Eye (tissue), 1 donor: ENCODE results near the gene HERC5.

ENCODE experiments used
- DNase-seq: peaks from one replicate; pipeline ENCODE4 v3.0.0-alpha.2; 2015

Gene HERC5

GRCh38 chr4:88448889-88449288, 8.0 kb upstream of the HERC5 start:
- no peak for DNase-seq

- DNase-seq: no peak
Measured at GRCh38 chr4:88449290-88449689, 7.6 kb upstream of the HERC5 start.

DNA sequence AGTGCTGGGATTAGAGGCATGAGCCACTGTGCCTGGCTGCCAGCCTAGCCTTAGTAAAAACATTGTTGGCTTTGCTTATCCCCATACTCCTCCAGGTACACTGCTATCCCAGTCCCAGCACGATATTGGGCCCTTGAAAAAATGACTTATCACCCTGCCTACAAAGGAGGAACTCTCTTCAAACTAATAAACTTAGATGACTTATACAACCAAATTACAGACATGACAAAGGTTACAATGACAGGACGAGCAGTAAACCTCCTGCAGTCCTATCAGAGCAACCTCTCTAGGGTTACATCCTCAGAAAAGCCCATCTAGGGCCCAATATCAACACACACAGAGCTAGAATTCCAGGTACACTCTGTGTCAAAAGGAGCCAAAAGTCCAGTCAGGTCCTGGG, 5.7 kb upstream of the HERC5 start:
- no peak for DNase-seq

GRCh38 chr4:88452912-88453311, 4.0 kb upstream of the HERC5 start:
- DNase-seq: no peak

GRCh38 chr4:88457307-88458103, 586 bp downstream of the HERC5 start:
- DNase-seq: peak; percentile 40

DNA sequence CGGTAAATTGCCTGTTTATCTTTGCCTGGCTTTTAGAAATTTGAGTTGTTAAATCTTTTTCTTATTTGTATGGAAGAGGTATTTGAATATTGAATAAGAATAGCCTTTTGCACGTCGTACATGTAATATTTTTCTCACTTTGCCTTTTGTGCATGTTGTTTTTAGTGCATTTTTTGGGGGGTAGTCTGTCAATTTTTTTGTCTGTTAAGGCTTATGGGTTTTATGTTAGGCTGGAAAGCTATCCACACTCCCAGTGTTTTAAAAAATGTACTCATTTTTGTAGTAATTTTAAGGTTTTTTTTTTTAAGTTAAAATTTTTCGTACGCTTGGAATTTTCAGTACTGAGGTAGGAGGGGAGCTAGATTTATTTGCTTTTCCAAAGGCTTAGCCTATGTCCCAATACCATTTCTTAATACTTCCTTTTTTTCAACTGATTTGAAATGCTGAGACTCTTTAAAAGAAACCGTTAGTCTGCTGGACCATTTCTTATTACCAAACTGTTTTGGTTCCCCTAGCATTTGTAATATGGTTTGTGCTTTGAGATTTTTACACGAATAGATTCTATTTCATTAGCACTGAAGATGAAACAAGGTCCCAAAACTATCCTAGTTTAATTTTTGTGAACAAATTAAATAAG, 1.3 kb downstream of the HERC5 start:
- peak; percentile 16 for DNase-seq

DNA sequence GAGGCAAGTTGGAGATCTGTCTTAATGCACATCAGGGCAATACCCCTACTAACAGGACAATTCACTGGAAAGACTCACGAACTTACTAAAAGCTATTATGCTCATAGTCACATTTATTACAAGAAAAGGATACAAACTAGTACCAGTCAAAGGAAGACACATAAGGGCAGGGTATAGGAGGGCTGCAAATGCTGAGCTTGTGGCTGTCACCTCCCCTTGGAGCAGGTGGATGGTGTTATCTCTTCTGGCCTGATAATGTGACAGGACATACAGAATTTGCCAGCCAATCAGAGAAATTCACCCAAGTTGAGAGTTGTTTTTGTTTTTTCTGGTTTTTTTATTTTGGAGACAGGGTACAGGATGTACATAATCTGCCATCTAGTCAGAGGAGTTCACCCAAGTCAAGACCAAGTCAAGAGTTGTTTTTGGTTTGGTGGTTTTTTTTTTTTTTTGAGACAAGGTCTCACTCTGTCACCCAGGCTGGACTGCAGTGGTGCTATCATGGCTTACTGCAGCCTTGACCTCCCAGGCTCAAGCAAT, 8.8 kb downstream of the HERC5 start:
- no peak for DNase-seq

GRCh38 chr4:88467392-88467791, 10.5 kb downstream of the HERC5 start:
- no peak for DNase-seq

- DNase-seq: no peak
Measured at GRCh38 chr4:88477229-88477860, 20.4 kb downstream of the HERC5 start.

- no peak for DNase-seq
Measured at GRCh38 chr4:88478247-88478646, 21.3 kb downstream of the HERC5 start.

- no peak for DNase-seq
Measured at GRCh38 chr4:88481537-88481936, 24.6 kb downstream of the HERC5 start.

DNA sequence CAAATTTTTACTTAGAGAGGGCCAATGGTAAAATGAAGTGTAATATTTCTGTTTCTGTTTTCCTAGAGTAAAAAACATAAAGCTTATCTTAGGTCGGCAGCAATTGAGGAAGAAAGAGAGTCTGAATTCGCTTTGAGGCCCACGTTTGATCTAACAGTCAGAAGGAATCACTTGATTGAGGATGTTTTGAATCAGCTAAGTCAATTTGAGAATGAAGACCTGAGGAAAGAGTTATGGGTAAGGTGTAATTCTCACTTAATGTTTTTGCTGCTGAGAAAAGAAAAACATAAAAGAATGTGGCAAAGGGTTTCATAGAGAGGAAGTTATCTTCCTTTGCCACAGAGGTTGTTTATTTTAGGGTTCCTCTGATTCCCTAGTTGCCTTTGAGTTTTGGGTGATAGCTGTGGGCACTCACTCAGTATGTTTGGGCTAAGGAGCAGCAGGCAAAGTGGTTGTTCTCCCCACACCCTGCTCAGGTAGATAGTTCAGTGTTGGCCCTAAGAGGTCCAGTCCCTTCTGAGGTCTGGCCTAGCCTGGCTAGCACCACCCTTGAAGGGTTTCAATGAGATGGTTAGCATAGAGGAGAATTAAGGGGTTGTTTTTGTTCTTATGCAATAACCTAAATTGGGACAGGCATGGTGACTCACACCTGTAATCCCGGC, 32.3 kb downstream of the HERC5 start:
- DNase-seq: no peak

- DNase-seq: no peak
Measured at GRCh38 chr4:88497859-88498409, 41.0 kb downstream of the HERC5 start.

- no peak for DNase-seq
Measured at GRCh38 chr4:88503344-88503743, 46.4 kb downstream of the HERC5 start.

GRCh38 chr4:88511236-88511635, 54.3 kb downstream of the HERC5 start:
- DNase-seq: no peak

DNA sequence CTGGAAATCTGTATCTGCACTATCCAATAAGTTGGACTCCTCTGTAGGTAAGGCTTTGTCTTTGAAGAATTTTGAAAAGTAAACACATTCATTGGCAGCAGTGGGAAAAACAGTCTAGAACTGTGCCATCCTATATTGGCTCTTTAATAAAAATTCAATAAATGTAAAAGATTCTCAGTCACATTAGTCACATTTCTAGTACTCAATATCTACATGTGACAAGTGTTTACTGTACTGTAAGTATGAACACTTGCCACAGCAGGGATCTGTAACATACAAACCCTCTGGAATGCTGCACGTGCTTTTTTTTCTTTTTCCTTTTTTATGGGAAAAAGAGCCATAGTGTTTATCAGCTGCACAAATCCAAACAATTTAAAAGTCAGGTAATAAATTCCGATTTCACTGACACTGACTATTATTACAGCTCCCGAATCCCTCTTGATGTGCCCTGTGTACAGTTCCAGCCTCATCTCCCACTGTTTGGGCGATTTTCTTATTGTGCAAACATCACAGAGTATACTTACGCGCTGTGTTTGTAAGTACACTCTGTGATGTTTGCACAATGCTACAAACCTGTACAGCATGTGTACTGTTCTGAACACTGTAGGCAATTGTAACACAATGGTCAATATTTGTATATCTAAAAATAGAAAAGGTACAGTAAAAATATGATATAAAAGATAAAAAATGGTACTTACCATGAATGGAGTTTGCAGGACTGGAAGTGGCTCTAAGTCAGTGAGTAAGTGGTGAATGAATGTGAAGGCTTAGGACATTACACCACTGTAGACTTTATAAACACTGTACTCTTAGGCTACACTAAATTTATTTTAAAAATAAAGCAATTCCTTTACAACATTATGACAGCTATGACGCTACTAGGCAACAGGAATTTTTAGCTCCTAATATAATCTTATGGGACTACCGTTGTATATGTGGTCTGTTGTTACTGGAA, 57.9 kb downstream of the HERC5 start:
- DNase-seq: no peak

GRCh38 chr4:88516746-88517145, 59.8 kb downstream of the HERC5 start:
- no peak for DNase-seq

- no peak for DNase-seq
Measured at GRCh38 chr4:88517825-88518224, 60.9 kb downstream of the HERC5 start.

DNA sequence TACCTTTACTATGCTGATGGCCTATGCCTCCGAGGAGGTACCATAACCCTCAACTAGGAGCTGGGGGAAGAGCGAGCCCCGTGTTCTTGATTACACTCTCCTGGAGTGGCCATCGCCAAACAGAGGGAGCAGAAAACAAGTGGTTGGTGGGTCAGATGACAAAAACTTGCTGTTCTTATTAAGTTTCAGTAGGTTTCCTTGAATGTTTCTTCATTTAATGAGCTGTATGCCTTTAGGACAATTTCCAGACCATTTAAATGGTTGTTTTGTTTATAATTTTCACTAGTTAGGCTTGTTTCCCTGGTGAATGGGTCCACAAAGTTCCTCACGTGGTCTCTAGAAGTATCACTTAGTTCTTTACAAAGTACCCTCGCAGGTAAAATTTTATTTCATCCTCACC, 62.0 kb downstream of the HERC5 start:
- no peak for DNase-seq

DNA sequence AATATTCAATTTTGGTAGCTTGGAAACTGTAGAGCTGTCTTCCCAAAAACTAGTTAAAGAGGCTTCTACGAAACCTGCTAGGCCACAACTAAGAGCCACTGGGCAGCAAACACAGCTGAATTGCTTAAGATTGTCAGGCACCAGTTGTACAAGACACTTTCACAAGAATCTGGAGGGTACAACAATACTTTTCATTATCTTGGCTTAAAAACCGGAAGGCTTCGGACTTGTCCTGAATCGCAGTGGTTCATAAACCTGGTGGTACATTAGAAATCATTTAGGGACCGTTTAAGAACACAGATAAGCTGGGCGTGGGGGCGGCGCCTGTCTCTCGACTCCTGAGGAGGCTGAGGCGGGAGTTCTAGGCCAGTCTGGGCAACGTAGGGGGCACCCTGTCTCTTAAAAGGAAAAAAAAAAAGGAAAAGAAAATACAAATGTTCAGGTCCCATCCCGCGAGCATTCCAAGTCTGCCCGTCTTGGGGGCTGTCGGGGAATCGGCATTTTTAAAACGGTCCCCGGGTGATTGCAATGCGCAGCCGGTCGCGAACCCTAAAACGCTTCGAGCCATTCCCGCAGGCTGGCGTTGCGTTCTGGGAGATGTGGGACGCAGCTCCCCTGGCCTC, 65.9 kb downstream of the HERC5 start:
- peak; percentile 74 for DNase-seq
